ENCODE measurements around the gene TRIM62. TPM values are rescaled to one million over a fixed set of nuclear protein-coding genes. Genes with fewer than 3 reads are reported as not detected.

TRIM62 gene
- total and polyA plus RNA-seq, 11 donors, result 1.8 to 6.1 (median 3.3) TPM

DNA sequence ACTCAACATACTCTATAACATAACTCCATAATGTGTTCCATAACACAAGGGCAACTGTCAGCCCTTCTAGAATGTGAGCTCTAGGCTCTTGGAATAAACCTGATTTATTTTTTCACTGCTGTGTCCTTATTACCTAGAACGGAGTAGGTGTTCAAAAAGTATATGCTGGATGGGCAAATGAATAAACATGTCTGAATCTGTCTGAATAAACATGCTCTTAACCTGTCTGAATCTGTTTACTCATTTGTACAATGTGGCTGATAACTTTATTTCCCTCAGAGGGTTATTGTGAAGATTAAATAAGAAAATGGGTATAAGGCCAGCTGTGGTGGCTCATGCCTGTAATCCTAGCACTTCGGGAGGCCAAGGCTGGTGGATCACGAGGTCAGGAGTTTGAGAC, 58.6 kb downstream of the TRIM62 start:
- Histone ChIP-seq H3K27me3 (no peaks in the 10 kb centered on the region), H3K4me3 (no peak overlapping the region), H3K9me3 (no peaks in the 10 kb centered on the region), H3K4me1 (peaks cover 2 to 22% (median 15%) of the 10 kb centered on the region in 12 donors), H3K27ac (no peak overlapping the region), H3K36me3 (peaks cover 0 to 4% (median 0%) of the 10 kb centered on the region in 9 donors)
- no peak for ATAC-seq
- intact Hi-C loops (cut with DNase I), result loop anchor here in 3 of 10 donors (10.0 kb wide), 2 partner anchors 342 to 352 kb away; partner anchors contain the start of gene ZSCAN20 (in 2 of the 3)
- 74 to 87% (median 84%) methylated on average over 3 of the region's 3 CpGs for WGBS, 4 donors
- no peak for DNase-seq
- no peak for TF ChIP-seq POLR2A (IDR thresholded peaks at IDR 0.05)
- TF ChIP-seq, protein P1, sequence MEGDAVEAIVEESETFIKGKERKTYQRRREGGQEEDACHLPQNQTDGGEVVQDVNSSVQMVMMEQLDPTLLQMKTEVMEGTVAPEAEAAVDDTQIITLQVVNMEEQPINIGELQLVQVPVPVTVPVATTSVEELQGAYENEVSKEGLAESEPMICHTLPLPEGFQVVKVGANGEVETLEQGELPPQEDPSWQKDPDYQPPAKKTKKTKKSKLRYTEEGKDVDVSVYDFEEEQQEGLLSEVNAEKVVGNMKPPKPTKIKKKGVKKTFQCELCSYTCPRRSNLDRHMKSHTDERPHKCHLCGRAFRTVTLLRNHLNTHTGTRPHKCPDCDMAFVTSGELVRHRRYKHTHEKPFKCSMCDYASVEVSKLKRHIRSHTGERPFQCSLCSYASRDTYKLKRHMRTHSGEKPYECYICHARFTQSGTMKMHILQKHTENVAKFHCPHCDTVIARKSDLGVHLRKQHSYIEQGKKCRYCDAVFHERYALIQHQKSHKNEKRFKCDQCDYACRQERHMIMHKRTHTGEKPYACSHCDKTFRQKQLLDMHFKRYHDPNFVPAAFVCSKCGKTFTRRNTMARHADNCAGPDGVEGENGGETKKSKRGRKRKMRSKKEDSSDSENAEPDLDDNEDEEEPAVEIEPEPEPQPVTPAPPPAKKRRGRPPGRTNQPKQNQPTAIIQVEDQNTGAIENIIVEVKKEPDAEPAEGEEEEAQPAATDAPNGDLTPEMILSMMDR (IDR thresholded peaks at IDR 0.05), result no peak

DNA sequence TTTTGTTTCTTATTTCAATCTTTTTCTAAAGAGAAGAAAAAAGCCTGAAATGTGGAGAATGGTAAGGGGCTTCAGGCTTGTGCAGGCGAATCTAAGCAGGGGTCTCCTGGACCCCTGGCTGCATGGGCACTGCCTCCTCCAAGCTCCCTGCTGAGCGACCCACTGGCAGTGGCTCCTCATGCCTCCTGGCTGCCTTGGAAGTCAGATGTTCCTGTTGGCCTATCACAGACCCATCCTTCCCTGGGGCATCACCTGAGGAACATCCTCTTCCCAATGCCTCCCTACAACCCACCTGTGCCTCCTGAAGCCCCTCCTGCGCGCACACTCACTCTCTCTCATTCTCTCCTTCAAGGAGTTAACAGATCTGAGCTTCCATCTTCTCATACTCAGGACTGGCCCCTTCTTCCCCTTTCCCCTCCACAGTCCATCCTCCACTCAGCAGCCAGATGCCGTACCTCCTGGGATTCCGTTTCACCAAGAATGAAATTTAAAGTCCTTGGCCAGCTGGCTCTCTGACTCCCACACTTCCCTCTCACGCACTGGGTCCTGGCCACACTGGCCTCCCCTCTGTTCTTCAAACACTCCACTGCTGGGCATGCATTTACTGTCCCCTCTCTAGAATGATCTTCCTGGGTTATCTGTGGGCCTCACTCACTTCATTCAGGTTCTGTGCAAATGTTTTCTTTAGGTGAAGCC, 59.2 kb downstream of the TRIM62 start:
- intact Hi-C loops (cut with DNase I), result loop anchor here in 3 of 10 donors (10.0 kb wide), 2 partner anchors 342 to 352 kb away; partner anchors contain the start of gene ZSCAN20 (in 2 of the 3)
- no peak for TF ChIP-seq POLR2A (IDR thresholded peaks at IDR 0.05)
- TF ChIP-seq, protein P1 (IDR thresholded peaks at IDR 0.05), result no peak
- H3K36me3 ChIP-seq, result peaks cover 0 to 4% (median 0%) of the 10 kb centered on the region in 9 donors
- no peak overlapping the region for H3K4me3 ChIP-seq
- 64 to 75% (median 72%) methylated on average over 7 of the region's 7 CpGs for WGBS, 4 donors
- no peak for ATAC-seq
- H3K27ac ChIP-seq, result no peak overlapping the region
- peaks cover 0 to 15% (median 10%) of the 10 kb centered on the region in 12 donors for H3K4me1 ChIP-seq
- DNase-seq, result no peak
- no peaks in the 10 kb centered on the region for H3K9me3 ChIP-seq
- H3K27me3 ChIP-seq, result no peaks in the 10 kb centered on the region

DNA sequence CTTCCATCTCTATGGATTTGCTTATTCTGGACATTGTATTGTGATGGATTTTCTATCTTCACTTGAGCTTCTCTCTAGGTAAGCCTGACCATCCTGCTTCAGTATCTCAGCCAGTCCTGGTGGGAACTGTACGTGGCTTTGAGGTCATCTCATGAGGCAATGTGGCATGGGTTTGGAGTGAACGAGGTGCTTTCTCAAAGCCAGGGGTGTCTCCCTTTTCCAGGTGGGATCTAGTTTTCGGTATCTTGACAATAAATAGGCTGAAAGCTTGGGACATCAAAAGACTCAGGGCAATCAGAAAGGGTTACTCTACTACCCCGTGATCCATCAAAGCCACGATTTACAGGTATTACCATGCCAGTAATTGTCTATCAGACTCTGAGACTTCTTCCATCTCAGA, 60.1 kb downstream of the TRIM62 start:
- DNase-seq (no peak), ATAC-seq (no peak)
- Histone ChIP-seq H3K27me3 (no peaks in the 10 kb centered on the region), H3K9me3 (no peaks in the 10 kb centered on the region), H3K36me3 (peaks cover 0 to 4% (median 0%) of the 10 kb centered on the region in 9 donors), H3K4me3 (no peak overlapping the region), H3K27ac (no peak overlapping the region), H3K4me1 (peaks cover 0 to 13% (median 9%) of the 10 kb centered on the region in 12 donors)
- TF ChIP-seq POLR2A (IDR thresholded peaks at IDR 0.05), result no peak
- TF ChIP-seq, protein P1 (IDR thresholded peaks at IDR 0.05), result no peak
- 83 to 93% (median 87%) methylated on average over 5 of the region's 5 CpGs for WGBS, 4 donors
- intact Hi-C loops (cut with DNase I), result loop anchor here in 3 of 10 donors (10.0 kb wide), 2 partner anchors 343 to 353 kb away; partner anchors contain the start of gene ZSCAN20 (in 2 of the 3)

DNA sequence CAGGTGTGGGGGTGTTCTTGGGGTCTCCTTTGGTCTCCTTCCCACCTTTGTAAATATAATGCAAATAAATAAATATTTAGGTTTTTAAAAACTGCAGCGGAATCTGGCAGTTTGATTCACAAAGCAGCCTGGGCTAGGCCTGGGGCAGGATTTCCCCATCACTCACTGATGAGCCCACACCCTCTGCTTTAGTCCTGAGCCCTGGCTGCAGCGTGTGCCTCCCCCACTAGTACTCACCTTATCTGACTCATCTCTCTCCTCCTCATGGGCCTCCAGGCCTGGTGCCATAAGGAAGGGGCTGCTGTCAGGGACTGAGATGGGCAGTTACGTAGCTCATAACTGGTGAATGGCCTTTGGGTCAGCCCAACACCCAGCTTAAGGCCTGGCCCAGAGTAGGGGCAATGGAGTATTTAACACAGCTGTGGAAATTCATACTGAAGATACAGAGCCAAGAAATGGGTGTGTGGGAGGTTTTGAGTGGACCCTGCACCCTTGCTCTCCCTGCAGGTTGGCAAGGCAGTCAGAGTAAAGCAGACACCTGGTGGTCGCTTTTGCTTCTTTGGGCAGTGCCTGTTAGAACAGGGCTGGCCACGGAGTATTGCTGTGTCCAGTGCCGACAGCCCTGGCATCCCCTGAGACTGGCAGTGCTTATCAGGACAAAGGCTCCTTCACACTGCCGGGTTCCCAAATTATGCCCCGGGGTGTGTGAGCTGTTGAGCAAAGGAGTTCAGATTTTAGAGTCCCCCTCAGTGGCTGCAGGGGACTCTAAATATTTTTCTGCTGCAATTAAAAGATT, 61.2 kb downstream of the TRIM62 start:
- H3K36me3 ChIP-seq, result peaks cover 0 to 4% (median 0%) of the 10 kb centered on the region in 9 donors
- peaks cover 0 to 2% (median 0%) of the 10 kb centered on the region in 12 donors for H3K4me1 ChIP-seq
- DNase-seq (no peak), ATAC-seq (no peak)
- WGBS, 4 donors, result 84 to 91% (median 87%) methylated on average over 8 of the region's 8 CpGs
- intact Hi-C loops (cut with DNase I), result loop anchor here in 3 of 10 donors (10.0 kb wide), 2 partner anchors 344 to 354 kb away; partner anchors contain the start of gene ZSCAN20 (in 2 of the 3)
- no peak overlapping the region for H3K4me3 ChIP-seq
- H3K27me3 ChIP-seq, result no peaks in the 10 kb centered on the region
- H3K27ac ChIP-seq, result no peak overlapping the region
- TF ChIP-seq POLR2A (IDR thresholded peaks at IDR 0.05), result no peak
- TF ChIP-seq, protein P1 (IDR thresholded peaks at IDR 0.05), result no peak
- H3K9me3 ChIP-seq, result no peaks in the 10 kb centered on the region

Measured in heart left ventricle (tissue), 16 donors.